ENCODE results near the gene WWOX. TPM values are rescaled to one million over a fixed set of nuclear protein-coding genes. Genes with fewer than 3 reads are reported as not detected.

Gene WWOX
- total and polyA plus RNA-seq, 2 of the 13 experiments (the other 11 are each of a cell fraction or from before 2014, with no cell fraction given) = 9.1 to 37.4 TPM

DNA sequence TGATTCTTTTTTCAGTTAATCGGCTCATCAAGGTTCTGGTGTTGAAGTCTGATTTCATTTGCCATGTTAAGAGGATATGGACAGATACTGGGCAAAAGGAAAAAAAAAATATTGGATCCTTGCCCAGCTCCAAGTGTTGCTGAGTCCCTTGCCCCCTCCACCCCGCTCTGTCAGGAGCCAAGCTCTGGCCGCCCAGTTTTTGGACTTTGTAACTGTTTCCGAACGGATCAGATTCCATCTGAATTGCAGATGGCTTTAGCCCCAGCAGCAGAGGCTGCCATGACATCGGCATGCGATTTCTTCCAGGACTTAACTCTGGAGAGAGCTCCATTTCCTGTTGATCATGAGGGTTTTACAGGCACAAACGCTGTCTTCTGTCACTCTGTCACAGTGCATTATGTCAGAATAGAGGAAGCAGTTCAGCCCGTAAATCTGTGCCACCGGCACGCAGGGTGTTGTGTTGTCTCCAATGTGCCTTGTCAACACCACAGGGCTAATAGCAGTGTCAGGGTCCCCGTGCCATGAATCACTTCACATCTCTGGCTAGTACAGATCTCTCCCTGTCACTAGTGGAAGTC, 885.5 kb downstream of the WWOX start:
- H3K27me3 ChIP-seq (ENCODE audit: control insufficient read depth in 1 of 2, insufficient read depth in 2 of 2, low read length in 2 of 2) = no peaks in the 10 kb centered on the region
- DNase-seq (ENCODE audit: low spot score) (peak; percentile 74), FAIRE-seq (peak; percentile 62), ATAC-seq (peak; percentile 93)
- POLR2A ChIA-PET = no interaction called here
- no peaks in the 10 kb centered on the region for H4K20me1 ChIP-seq (ENCODE audit: insufficient read depth, low read length)
- H3K27ac ChIP-seq (ENCODE audit: extremely low read length, insufficient read depth, low read length) = peak overlapping the region; percentile 37
- peak overlapping the region in 1 of 3 experiments; percentile 5; a peak in 1 of 6 replicates for H3K4me3 ChIP-seq (replicated peaks in 1 of 3; ENCODE audit: insufficient read depth in 1 of 3, low read depth in 2 of 3, low read length in 3 of 3)
- no peaks in the 10 kb centered on the region for H3K36me3 ChIP-seq (replicated peaks in 1 of 2; ENCODE audit: control insufficient read depth in 1 of 2, insufficient read depth in 2 of 2, low read length in 2 of 2)
- in situ Hi-C loops (cut with HindIII; ENCODE audit: extremely low pct_ligation_motif_present, low pct_unique_long_range_greater_than_20kb) (no loop called here), intact Hi-C loops (cut with micrococcal nuclease; ENCODE audit: unreplicated experiment) (no loop called here)
- H3K4me1 ChIP-seq (ENCODE audit: insufficient read depth, low read length) = peaks cover 50% of the 10 kb centered on the region
- BruUV-seq (replicated peaks) = no TSS peak
- CTCF ChIA-PET (ENCODE audit: low intra/inter-chr PET ratio, low total read pairs) = no interaction called here
- H2AFZ ChIP-seq (ENCODE audit: low read length) = no peak overlapping the region
- 17% methylated on average over 12 of the region's 12 CpGs for WGBS (ENCODE audit: low lambda C conversion rate)
- no peaks in the 10 kb centered on the region for H3K79me2 ChIP-seq (ENCODE audit: insufficient read depth, low read length)
- no peak overlapping the region for H3K9ac ChIP-seq (ENCODE audit: insufficient read depth, low read depth, low read length)
- peak overlapping the region; percentile 61 for H3K4me2 ChIP-seq (ENCODE audit: low read depth, low read length)
- no peaks in the 10 kb centered on the region for H3K9me3 ChIP-seq (ENCODE audit: low read length)
- TF ChIP-seq ZNF589 (CRISPR knock-in tag; conservative IDR thresholded peaks at IDR 0.05) = no peak
- TF ChIP-seq ZNF441 (CRISPR knock-in tag; IDR thresholded peaks at IDR 0.05; ENCODE audit: borderline replicate concordance) = peak; percentile 99
- TF ChIP-seq ESRRA (CRISPR knock-in tag; IDR thresholded peaks at IDR 0.05; ENCODE audit: low read depth) = no peak
- TF ChIP-seq NRL (CRISPR knock-in tag; IDR thresholded peaks at IDR 0.05; ENCODE audit: borderline replicate concordance) = no peak
- no peak for TF ChIP-seq ZNF382 (CRISPR knock-in tag; IDR thresholded peaks at IDR 0.05; ENCODE audit: borderline replicate concordance)
- no peak for TF ChIP-seq PCBP2 (optimal IDR thresholded peaks at IDR 0.05; ENCODE audit: low read depth, low read length, poor library complexity, severe bottlenecking)
- no peak for TF ChIP-seq ZBTB21 (CRISPR knock-in tag; IDR thresholded peaks at IDR 0.05)
- peak; percentile 84 for TF ChIP-seq SALL1 (CRISPR knock-in tag; IDR thresholded peaks at IDR 0.05)
- TF ChIP-seq, protein P1, sequence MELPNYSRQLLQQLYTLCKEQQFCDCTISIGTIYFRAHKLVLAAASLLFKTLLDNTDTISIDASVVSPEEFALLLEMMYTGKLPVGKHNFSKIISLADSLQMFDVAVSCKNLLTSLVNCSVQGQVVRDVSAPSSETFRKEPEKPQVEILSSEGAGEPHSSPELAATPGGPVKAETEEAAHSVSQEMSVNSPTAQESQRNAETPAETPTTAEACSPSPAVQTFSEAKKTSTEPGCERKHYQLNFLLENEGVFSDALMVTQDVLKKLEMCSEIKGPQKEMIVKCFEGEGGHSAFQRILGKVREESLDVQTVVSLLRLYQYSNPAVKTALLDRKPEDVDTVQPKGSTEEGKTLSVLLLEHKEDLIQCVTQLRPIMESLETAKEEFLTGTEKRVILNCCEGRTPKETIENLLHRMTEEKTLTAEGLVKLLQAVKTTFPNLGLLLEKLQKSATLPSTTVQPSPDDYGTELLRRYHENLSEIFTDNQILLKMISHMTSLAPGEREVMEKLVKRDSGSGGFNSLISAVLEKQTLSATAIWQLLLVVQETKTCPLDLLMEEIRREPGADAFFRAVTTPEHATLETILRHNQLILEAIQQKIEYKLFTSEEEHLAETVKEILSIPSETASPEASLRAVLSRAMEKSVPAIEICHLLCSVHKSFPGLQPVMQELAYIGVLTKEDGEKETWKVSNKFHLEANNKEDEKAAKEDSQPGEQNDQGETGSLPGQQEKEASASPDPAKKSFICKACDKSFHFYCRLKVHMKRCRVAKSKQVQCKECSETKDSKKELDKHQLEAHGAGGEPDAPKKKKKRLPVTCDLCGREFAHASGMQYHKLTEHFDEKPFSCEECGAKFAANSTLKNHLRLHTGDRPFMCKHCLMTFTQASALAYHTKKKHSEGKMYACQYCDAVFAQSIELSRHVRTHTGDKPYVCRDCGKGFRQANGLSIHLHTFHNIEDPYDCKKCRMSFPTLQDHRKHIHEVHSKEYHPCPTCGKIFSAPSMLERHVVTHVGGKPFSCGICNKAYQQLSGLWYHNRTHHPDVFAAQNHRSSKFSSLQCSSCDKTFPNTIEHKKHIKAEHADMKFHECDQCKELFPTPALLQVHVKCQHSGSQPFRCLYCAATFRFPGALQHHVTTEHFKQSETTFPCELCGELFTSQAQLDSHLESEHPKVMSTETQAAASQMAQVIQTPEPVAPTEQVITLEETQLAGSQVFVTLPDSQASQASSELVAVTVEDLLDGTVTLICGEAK (IDR thresholded peaks at IDR 0.05) = no peak
- TF ChIP-seq, protein P1 (CRISPR knock-in tag; IDR thresholded peaks at IDR 0.05) = no peak
- no peak for TF ChIP-seq MIXL1 (CRISPR knock-in tag; IDR thresholded peaks at IDR 0.05)
- no peak for TF ChIP-seq ZNF737 (CRISPR knock-in tag; IDR thresholded peaks at IDR 0.05; ENCODE audit: borderline replicate concordance)
- TF ChIP-seq, protein P2, sequence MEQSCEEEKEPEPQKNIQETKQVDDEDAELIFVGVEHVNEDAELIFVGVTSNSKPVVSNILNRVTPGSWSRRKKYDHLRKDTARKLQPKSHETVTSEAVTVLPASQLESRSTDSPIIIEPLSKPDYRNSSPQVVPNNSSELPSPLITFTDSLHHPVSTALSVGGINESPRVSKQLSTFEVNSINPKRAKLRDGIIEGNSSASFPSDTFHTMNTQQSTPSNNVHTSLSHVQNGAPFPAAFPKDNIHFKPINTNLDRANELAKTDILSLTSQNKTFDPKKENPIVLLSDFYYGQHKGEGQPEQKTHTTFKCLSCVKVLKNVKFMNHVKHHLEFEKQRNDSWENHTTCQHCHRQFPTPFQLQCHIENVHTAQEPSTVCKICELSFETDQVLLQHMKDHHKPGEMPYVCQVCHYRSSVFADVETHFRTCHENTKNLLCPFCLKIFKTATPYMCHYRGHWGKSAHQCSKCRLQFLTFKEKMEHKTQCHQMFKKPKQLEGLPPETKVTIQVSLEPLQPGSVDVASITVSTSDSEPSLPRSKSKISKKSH (CRISPR knock-in tag; IDR thresholded peaks at IDR 0.05; ENCODE audit: borderline replicate concordance) = no peak
